NOMO-1 treated with DMSO at 0.1 percent for 48 hours (cell line): ENCODE measurements around the gene MX1.
"Not testable (repeated sequence)": the region's sequence is repeated elsewhere in the genome, so short reads cannot be mapped to it uniquely, and the experiment has no call there.

ENCODE experiments used
- DNase-seq: peaks from one replicate; lab custom pipeline; 2025; ENCODE audit not compliant: unreplicated experiment; lab: John Stamatoyannopoulos, UW

MX1 gene

GRCh38 chr21:41407541-41408460 is 18.2 kb upstream of the MX1 start:
- no peak for DNase-seq

- DNase-seq: no peak
Measured at GRCh38 chr21:41410361-41410760, 15.7 kb upstream of the MX1 start.

- no peak for DNase-seq
Measured at GRCh38 chr21:41410767-41411448, 15.1 kb upstream of the MX1 start.

GRCh38 chr21:41411449-41412089 is 14.5 kb upstream of the MX1 start:
- no peak for DNase-seq

GRCh38 chr21:41417505-41417904 is 8.5 kb upstream of the MX1 start:
- not testable (repeated sequence) for DNase-seq

GRCh38 chr21:41418393-41418792 is 7.6 kb upstream of the MX1 start:
- no peak for DNase-seq

GRCh38 chr21:41418956-41419680 is 6.9 kb upstream of the MX1 start:
- no peak for DNase-seq

- DNase-seq: peak; percentile 84
Measured at GRCh38 chr21:41419921-41420862, 5.8 kb upstream of the MX1 start.

- not testable (repeated sequence) for DNase-seq
Measured at GRCh38 chr21:41420998-41421397, 5.0 kb upstream of the MX1 start.

GRCh38 chr21:41422546-41423304 is 3.3 kb upstream of the MX1 start:
- DNase-seq: no peak

GRCh38 chr21:41423305-41423636 is 2.8 kb upstream of the MX1 start:
- not testable (repeated sequence) for DNase-seq

GRCh38 chr21:41425588-41425953 is 468 bp upstream of the MX1 start:
- DNase-seq: no peak

- no peak for DNase-seq
Measured at GRCh38 chr21:41426676-41427404, 801 bp downstream of the MX1 start.

- DNase-seq: no peak
Measured at GRCh38 chr21:41427556-41427955, 1.5 kb downstream of the MX1 start.

- DNase-seq: no peak
Measured at GRCh38 chr21:41428311-41428710, 2.3 kb downstream of the MX1 start.

- DNase-seq: no peak
Measured at GRCh38 chr21:41428847-41429246, 2.8 kb downstream of the MX1 start.

GRCh38 chr21:41429305-41429704 is 3.3 kb downstream of the MX1 start:
- no peak for DNase-seq

- no peak for DNase-seq
Measured at GRCh38 chr21:41429925-41430491, 4.0 kb downstream of the MX1 start.
